Nephron progenitor cell (in vitro differentiated cells): Measurements from ENCODE around the gene ZBTB7C.

Source experiments
- DNase-seq: peaks from one replicate; pipeline ENCODE4 v3.0.0; 2021
- H3K27ac Mint-ChIP-seq: 2 replicates; pipeline ENCODE4 v1.8.0; 2021; ENCODE audit warnings: mild to moderate bottlenecking, moderate library complexity, mixed read lengths
- H3K27me3 Mint-ChIP-seq: 2 replicates; pipeline ENCODE4 v1.8.0; 2021; ENCODE audit warnings: mild to moderate bottlenecking, low read depth, mixed read lengths; ENCODE audit not compliant: poor library complexity
- H3K36me3 Mint-ChIP-seq: 2 replicates; pipeline ENCODE4 v1.8.0; 2021; ENCODE audit warnings: low read depth, mixed read lengths
- H3K4me1 Mint-ChIP-seq: 2 replicates; pipeline ENCODE4 v1.8.0; 2021; ENCODE audit warnings: mixed read lengths
- H3K4me3 Mint-ChIP-seq: 2 replicates; pipeline ENCODE4 v1.8.0; 2021; ENCODE audit warnings: mild to moderate bottlenecking, moderate library complexity, mixed read lengths
- H3K9me3 Mint-ChIP-seq: 2 replicates; pipeline ENCODE4 v1.8.0; 2021; ENCODE audit warnings: mild to moderate bottlenecking, moderate library complexity, mixed read lengths
- TF ChIP-seq, protein P1 (sequence below): fragments of 200-600 bp; sonication (generic); IDR thresholded peaks from 2 replicates; pipeline ENCODE4 v1.5.0; 2021; ENCODE audit warnings: antibody characterized with exemption

Gene ZBTB7C

DNA sequence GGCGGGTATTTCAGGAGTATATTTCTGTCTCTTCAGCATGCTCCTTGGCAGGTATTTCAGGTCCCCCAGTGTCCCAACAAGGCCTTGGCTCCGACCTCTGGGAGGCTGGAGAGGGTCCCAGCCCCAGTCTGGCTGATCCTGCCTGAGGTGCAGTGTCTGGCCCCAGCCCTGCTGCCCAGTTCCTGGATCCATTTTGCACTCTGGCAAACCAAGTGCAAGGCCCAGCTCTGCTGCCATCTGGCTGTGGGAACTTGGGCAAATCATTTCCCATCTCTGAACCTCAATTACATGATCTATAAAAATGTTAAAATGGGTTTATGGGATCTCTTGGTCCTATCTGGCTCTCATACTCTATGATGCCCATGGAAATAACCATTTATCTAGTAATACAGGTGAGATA is 63.6 kb downstream of the ZBTB7C start:
- Mint-ChIP-seq H3K27ac (no peak overlapping the region), H3K4me1 (peaks cover 38% of the 10 kb centered on the region)

DNA sequence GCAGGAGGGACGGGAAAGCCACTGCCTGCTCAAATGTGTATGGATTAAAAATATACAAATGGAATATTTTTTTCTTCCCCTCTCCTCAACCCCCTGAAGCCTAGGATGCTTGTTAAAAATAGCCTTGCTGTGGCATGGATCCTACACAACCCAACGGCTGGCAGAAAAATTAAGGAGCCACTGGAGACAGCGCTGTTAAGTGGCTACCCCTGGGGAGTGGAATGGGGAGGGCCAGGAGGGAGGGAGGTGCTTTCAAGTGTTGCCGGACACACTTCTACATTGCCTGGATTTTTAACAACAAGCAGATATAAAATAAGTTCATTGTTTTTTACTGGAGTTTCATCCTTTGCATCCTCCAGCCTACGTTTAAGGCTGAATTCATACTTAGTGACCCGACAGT is 66.6 kb downstream of the ZBTB7C start:
- H3K9me3 Mint-ChIP-seq: no peaks in the 10 kb centered on the region
- no peak for DNase-seq
- H3K27me3 Mint-ChIP-seq: peaks cover 16% of the 10 kb centered on the region
- no peak overlapping the region for H3K4me3 Mint-ChIP-seq
- no peaks in the 10 kb centered on the region for H3K36me3 Mint-ChIP-seq
- TF ChIP-seq, protein P1, sequence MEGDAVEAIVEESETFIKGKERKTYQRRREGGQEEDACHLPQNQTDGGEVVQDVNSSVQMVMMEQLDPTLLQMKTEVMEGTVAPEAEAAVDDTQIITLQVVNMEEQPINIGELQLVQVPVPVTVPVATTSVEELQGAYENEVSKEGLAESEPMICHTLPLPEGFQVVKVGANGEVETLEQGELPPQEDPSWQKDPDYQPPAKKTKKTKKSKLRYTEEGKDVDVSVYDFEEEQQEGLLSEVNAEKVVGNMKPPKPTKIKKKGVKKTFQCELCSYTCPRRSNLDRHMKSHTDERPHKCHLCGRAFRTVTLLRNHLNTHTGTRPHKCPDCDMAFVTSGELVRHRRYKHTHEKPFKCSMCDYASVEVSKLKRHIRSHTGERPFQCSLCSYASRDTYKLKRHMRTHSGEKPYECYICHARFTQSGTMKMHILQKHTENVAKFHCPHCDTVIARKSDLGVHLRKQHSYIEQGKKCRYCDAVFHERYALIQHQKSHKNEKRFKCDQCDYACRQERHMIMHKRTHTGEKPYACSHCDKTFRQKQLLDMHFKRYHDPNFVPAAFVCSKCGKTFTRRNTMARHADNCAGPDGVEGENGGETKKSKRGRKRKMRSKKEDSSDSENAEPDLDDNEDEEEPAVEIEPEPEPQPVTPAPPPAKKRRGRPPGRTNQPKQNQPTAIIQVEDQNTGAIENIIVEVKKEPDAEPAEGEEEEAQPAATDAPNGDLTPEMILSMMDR: no peak
- H3K27ac Mint-ChIP-seq: no peak overlapping the region
- peaks cover 40% of the 10 kb centered on the region for H3K4me1 Mint-ChIP-seq

More for the DNA sequence above, 63.6 kb downstream of the ZBTB7C start:
- peaks cover 18% of the 10 kb centered on the region for H3K27me3 Mint-ChIP-seq
- no peaks in the 10 kb centered on the region for H3K9me3 Mint-ChIP-seq
- DNase-seq: no peak
- no peak overlapping the region for H3K4me3 Mint-ChIP-seq
- no peaks in the 10 kb centered on the region for H3K36me3 Mint-ChIP-seq
- TF ChIP-seq, protein P1: no peak

DNA sequence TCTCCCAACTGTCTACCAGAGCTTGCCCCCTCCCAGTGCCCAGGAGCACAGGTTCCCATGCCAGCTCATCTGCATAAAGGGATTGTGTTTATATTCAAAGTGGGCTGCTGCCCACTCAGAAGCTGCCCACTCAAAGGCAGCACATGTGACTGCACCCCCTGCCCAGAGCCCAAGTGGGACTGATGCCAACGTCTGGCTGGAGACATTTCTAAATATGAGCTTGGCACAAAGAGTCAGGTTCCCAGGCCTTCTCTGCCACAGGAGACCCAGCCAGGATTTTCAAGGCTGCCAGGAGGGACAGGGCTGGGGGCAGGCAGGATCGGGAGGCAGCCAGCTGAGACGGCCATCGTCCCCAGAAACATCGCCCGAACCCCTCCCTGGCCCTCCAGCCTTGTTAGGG is 67.1 kb downstream of the ZBTB7C start:
- DNase-seq: no peak
- H3K27ac Mint-ChIP-seq: no peak overlapping the region
- no peak overlapping the region for H3K4me3 Mint-ChIP-seq
- H3K36me3 Mint-ChIP-seq: no peaks in the 10 kb centered on the region
- TF ChIP-seq, protein P1: no peak
- peaks cover 40% of the 10 kb centered on the region for H3K4me1 Mint-ChIP-seq
- H3K27me3 Mint-ChIP-seq: peaks cover 12% of the 10 kb centered on the region
- H3K9me3 Mint-ChIP-seq: no peaks in the 10 kb centered on the region

DNA sequence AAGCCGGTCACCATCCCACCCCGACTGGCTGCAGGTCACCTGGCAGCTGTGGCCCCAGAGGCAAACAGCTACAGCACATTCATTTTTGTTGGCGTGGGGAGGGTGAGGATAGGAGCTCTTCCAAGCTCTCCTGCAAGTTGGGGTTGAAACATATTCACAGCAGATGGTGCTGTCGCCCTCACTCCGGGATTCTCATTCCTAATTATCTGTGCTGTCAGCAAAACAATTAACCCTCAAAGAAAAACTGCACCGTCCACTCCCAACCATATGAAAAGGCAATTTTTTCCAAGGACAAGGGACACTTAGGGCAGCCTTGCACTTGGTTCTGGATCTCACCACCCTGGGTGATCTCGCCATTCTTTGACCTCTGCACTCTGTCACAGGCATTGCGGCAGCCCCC is 68.6 kb downstream of the ZBTB7C start:
- no peak for DNase-seq
- Mint-ChIP-seq H3K9me3 (no peaks in the 10 kb centered on the region), H3K4me3 (no peak overlapping the region), H3K27ac (no peak overlapping the region), H3K4me1 (peaks cover 40% of the 10 kb centered on the region), H3K36me3 (no peaks in the 10 kb centered on the region), H3K27me3 (peaks cover 15% of the 10 kb centered on the region)
- TF ChIP-seq, protein P1: no peak

DNA sequence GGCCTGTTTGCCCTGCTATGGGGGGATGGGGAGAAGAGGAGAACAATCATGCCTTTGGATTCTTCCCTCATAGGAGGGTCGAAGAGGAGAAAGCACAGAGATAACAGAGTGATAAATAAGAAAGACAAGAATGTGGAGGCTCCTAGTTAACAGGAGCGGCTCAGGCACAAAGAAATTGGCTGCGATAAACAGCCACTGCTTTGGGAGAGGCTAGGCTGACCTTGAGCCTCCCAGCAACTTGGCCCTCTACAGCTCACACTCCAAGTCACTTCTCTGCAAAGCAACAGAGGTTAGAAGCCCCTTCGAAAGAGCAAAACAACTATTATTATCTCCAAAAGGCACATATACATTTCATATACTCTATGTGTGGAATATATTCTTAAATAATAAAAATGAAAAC is 69.5 kb downstream of the ZBTB7C start:
- H3K27me3 Mint-ChIP-seq: peaks cover 18% of the 10 kb centered on the region
- no peak overlapping the region for H3K27ac Mint-ChIP-seq
- H3K9me3 Mint-ChIP-seq: no peaks in the 10 kb centered on the region
- peaks cover 40% of the 10 kb centered on the region for H3K4me1 Mint-ChIP-seq
- no peaks in the 10 kb centered on the region for H3K36me3 Mint-ChIP-seq
- TF ChIP-seq, protein P1: no peak
- H3K4me3 Mint-ChIP-seq: no peak overlapping the region
- no peak for DNase-seq

DNA sequence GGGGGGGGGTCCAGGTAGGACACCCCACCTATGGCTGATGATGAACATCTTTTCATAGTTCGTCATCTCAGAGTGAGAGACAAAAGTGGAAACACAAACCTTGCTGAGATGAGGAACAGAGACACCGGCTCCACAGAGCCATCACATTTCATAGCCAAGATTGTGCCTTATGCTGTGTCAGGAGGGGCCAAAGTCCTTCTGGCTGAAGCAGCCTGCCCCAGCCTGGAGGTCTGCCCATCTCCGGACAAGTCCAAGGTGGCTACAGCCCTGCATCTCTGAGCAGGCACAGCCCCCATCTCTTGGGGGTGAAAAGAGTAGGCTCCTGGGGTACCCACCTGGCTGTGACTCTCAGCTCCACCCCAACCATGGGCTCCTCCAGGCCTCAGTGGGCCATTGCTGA is 70.3 kb downstream of the ZBTB7C start:
- TF ChIP-seq, protein P1: no peak
- DNase-seq: no peak
- Mint-ChIP-seq H3K9me3 (no peaks in the 10 kb centered on the region), H3K27ac (no peak overlapping the region), H3K4me3 (no peak overlapping the region), H3K4me1 (peaks cover 40% of the 10 kb centered on the region), H3K27me3 (peaks cover 18% of the 10 kb centered on the region), H3K36me3 (no peaks in the 10 kb centered on the region)
